Common myeloid progenitor, CD34-positive (primary cell): ENCODE data around the gene USH1G.

ENCODE experiments used
- CTCF ChIA-PET: fragments of 350-600 bp; sonication (Branson Sonifier 250); formaldehyde crosslinking; loops from one replicate; lab custom pipeline; 2021; ENCODE audit warnings: antibody characterized with exemption; lab: Charles Lee
- POLR2A ChIA-PET: fragments of 350-600 bp; sonication (Branson Sonifier 250); formaldehyde crosslinking; loops from one replicate; lab custom pipeline; 2021; ENCODE audit warnings: antibody characterized with exemption; lab: Charles Lee
- DNase-seq, 3 donors: peaks; one replicate each; pipeline versions ENCODE4 v3.0.0 to v3.0.0-alpha.2; 2013
- H3K27ac ChIP-seq, 2 experiments: 1 replicate in 1 of 2; 2 replicates in 1 of 2; pipeline ENCODE4 v1.7.0; 2013; ENCODE audit warnings: inconsistent platforms in 2 of 2, low read length in 2 of 2, mild to moderate bottlenecking in 2 of 2, low read depth in 1 of 2, moderate library complexity in 1 of 2; ENCODE audit not compliant: severe bottlenecking in 2 of 2, insufficient read depth in 1 of 2, poor library complexity in 1 of 2
- H3K27me3 ChIP-seq, 5 experiments: replicated peaks in 2 of 5; 1 replicate in 3 of 5; 2 replicates in 2 of 5; pipeline versions ENCODE4 v1.6.1 to v1.7.0; 2013; ENCODE audit warnings: low read length in 4 of 5, mild to moderate bottlenecking in 2 of 5, moderate library complexity in 2 of 5, inconsistent platforms in 1 of 5; ENCODE audit not compliant: insufficient read depth in 5 of 5, control insufficient read depth in 4 of 5
- H3K36me3 ChIP-seq, 4 experiments: 1 replicate in 2 of 4; 2 replicates in 2 of 4; pipeline versions ENCODE4 v1.6.1 to v1.7.0; 2013; ENCODE audit warnings: low read length in 3 of 4, control low read depth in 1 of 4, mild to moderate bottlenecking in 1 of 4; ENCODE audit not compliant: control insufficient read depth in 4 of 4, insufficient read depth in 4 of 4
- H3K4me1 ChIP-seq, 4 experiments: 1 replicate in 3 of 4; 2 replicates in 1 of 4; pipeline versions ENCODE4 v1.6.1 to v1.7.1; 2013; ENCODE audit warnings: low read length in 3 of 4, mild to moderate bottlenecking in 3 of 4, control low read depth in 1 of 4, inconsistent platforms in 1 of 4, moderate library complexity in 1 of 4; ENCODE audit not compliant: control insufficient read depth in 4 of 4, insufficient read depth in 4 of 4; ENCODE audit errors: control extremely low read depth in 1 of 4
- H3K4me3 ChIP-seq, 7 experiments: 1 replicate in 4 of 7; 2 replicates in 3 of 7; pipeline versions ENCODE4 v1.5.1 to v1.7.0; 2013; ENCODE audit warnings: mild to moderate bottlenecking in 7 of 7, low read length in 6 of 7, moderate library complexity in 6 of 7, inconsistent platforms in 2 of 7, low read depth in 2 of 7, control low read depth in 1 of 7; ENCODE audit not compliant: insufficient read depth in 4 of 7, control insufficient read depth in 1 of 7; ENCODE audit errors: extremely low read depth in 1 of 7
- H3K9me3 ChIP-seq, 5 experiments: 1 replicate in 4 of 5; 2 replicates in 1 of 5; pipeline versions ENCODE4 v1.6.1 to v1.7.1; 2013; ENCODE audit warnings: low read length in 4 of 5, mild to moderate bottlenecking in 2 of 5, inconsistent platforms in 1 of 5, low read depth in 1 of 5, moderate library complexity in 1 of 5; ENCODE audit not compliant: control insufficient read depth in 4 of 5, insufficient read depth in 2 of 5; ENCODE audit errors: control extremely low read depth in 1 of 5
- WGBS: methylation state at CpG from one replicate; pipeline ENCODE4 v1.1.5; 2013; ENCODE audit not compliant: insufficient coverage; 5-methylcytosine and 5-hydroxymethylcytosine counted together

Gene USH1G

GRCh38 chr17:74904687-74905409, 18.2 kb downstream of the USH1G start:
- POLR2A ChIA-PET, result no interaction called here
- Histone ChIP-seq H3K4me3 (no peak overlapping the region), H3K9me3 (no peaks in the 10 kb centered on the region), H3K27me3 (peaks cover 0 to 5% (median 0%) of the 10 kb centered on the region in 5 experiments), H3K36me3 (no peaks in the 10 kb centered on the region), H3K27ac (no peak overlapping the region), H3K4me1 (peaks cover 0 to 18% (median 7%) of the 10 kb centered on the region in 4 experiments)
- DNase-seq, result no peak
- WGBS, result 98% methylated on average over 6 of the region's 7 CpGs
- CTCF ChIA-PET, result interaction anchor here (1.1 kb wide), 1 partner anchor 10 kb away, joined by 3 read pairs; no protein-coding TSS in a partner anchor

GRCh38 chr17:74903671-74904070, 19.4 kb downstream of the USH1G start:
- ChIA-PET POLR2A (interaction anchor here (0.6 kb wide), 1 partner anchor 23 kb away, joined by 3 read pairs; no protein-coding TSS in a partner anchor), CTCF (interaction anchor here (1.0 kb wide), 1 partner anchor 13 kb away, joined by 4 read pairs; no protein-coding TSS in a partner anchor)
- Histone ChIP-seq H3K27me3 (peaks cover 0 to 3% (median 0%) of the 10 kb centered on the region in 5 experiments), H3K4me3 (no peak overlapping the region), H3K27ac (no peak overlapping the region), H3K36me3 (no peaks in the 10 kb centered on the region), H3K4me1 (peaks cover 0 to 18% (median 7%) of the 10 kb centered on the region in 4 experiments), H3K9me3 (no peaks in the 10 kb centered on the region)
- WGBS, result 91% methylated on average over 3 of the region's 6 CpGs
- no peak for DNase-seq

- H3K27ac ChIP-seq, result no peak overlapping the region
- peak in 1 of 3 donors; percentile 24 for DNase-seq
- ChIA-PET POLR2A (interaction anchor here (0.6 kb wide), 1 partner anchor 22 kb away, joined by 3 read pairs; no protein-coding TSS in a partner anchor), CTCF (interaction anchor here (1.0 to 1.9 kb wide), 3 partner anchors 12 to 31 kb away, joined by 3 to 5 read pairs (median 4); no protein-coding TSS in a partner anchor)
- WGBS, result 100% methylated on average over 1 of the region's 9 CpGs
- H3K4me3 ChIP-seq, result no peak overlapping the region
- no peaks in the 10 kb centered on the region for H3K9me3 ChIP-seq
- peaks cover 0 to 18% (median 7%) of the 10 kb centered on the region in 4 experiments for H3K4me1 ChIP-seq
- H3K36me3 ChIP-seq, result no peaks in the 10 kb centered on the region
- H3K27me3 ChIP-seq, result peaks cover 0 to 3% (median 0%) of the 10 kb centered on the region in 5 experiments
Observed at GRCh38 chr17:74903034-74903433, 20.0 kb downstream of the USH1G start.

- POLR2A ChIA-PET, result no interaction called here
- Histone ChIP-seq H3K27ac (no peak overlapping the region), H3K9me3 (no peaks in the 10 kb centered on the region), H3K27me3 (peaks cover 0 to 6% (median 2%) of the 10 kb centered on the region in 5 experiments), H3K4me3 (no peak overlapping the region), H3K4me1 (peaks cover 0 to 18% (median 7%) of the 10 kb centered on the region in 4 experiments), H3K36me3 (no peaks in the 10 kb centered on the region)
- DNase-seq, result peak; percentile 34 to 69 (median 54)
- CTCF ChIA-PET, result interaction anchor here (0.7 to 1.9 kb wide), 3 partner anchors 10 to 14 kb away, joined by 3 to 5 read pairs (median 4); no protein-coding TSS in a partner anchor
- WGBS, result 33% methylated on average over 5 of the region's 14 CpGs
Observed at GRCh38 chr17:74901353-74902135, 21.5 kb downstream of the USH1G start.

GRCh38 chr17:74900208-74900607, 22.8 kb downstream of the USH1G start:
- 100% methylated on average over 6 of the region's 8 CpGs for WGBS
- POLR2A ChIA-PET, result no interaction called here
- CTCF ChIA-PET, result interaction anchor here (1.2 kb wide), 1 partner anchor 61 kb away, joined by 3 read pairs; no protein-coding TSS in a partner anchor
- H3K36me3 ChIP-seq, result no peaks in the 10 kb centered on the region
- H3K9me3 ChIP-seq, result no peaks in the 10 kb centered on the region
- peaks cover 0 to 13% (median 7%) of the 10 kb centered on the region in 5 experiments for H3K27me3 ChIP-seq
- no peak overlapping the region for H3K4me3 ChIP-seq
- H3K27ac ChIP-seq, result no peak overlapping the region
- peaks cover 0 to 18% (median 7%) of the 10 kb centered on the region in 4 experiments for H3K4me1 ChIP-seq
- DNase-seq, result no peak

GRCh38 chr17:74898376-74898946, 24.6 kb downstream of the USH1G start:
- 84% methylated on average over 11 of the region's 11 CpGs for WGBS
- Histone ChIP-seq H3K27me3 (peaks cover 0 to 30% (median 17%) of the 10 kb centered on the region in 5 experiments), H3K9me3 (no peaks in the 10 kb centered on the region), H3K4me1 (peaks cover 0 to 20% (median 9%) of the 10 kb centered on the region in 4 experiments), H3K36me3 (no peaks in the 10 kb centered on the region), H3K4me3 (no peak overlapping the region), H3K27ac (no peak overlapping the region)
- no peak for DNase-seq
- POLR2A ChIA-PET, result no interaction called here
- CTCF ChIA-PET, result no interaction called here
